DOHH2 (cell line): ENCODE measurements around the gene PIP5K1C.

ENCODE experiments used
- H3F3A ChIP-seq: fragments of 200-600 bp; sonication (generic), shearing (Covaris generic); 2 replicates; pipeline ENCODE4 v1.6.0; 2016; ENCODE audit warnings: antibody characterized with exemption, mild to moderate bottlenecking; ENCODE audit not compliant: control insufficient read depth, insufficient read depth
- H3K27ac ChIP-seq: fragments of 200-600 bp; sonication (generic); 2 replicates; pipeline ENCODE4 v1.5.1; 2014; ENCODE audit warnings: low read depth, mild to moderate bottlenecking, low read length, moderate library complexity
- H3K27me3 ChIP-seq: fragments of 200-600 bp; sonication (generic); 2 replicates; pipeline ENCODE4 v1.6.1; 2014; ENCODE audit warnings: mild to moderate bottlenecking, low read length, mixed read lengths; ENCODE audit not compliant: control insufficient read depth
- H3K36me3 ChIP-seq: fragments of 200-600 bp; sonication (generic); 2 replicates; pipeline ENCODE4 v1.6.1; 2014; ENCODE audit warnings: mild to moderate bottlenecking, low read length, moderate library complexity, mixed read lengths; ENCODE audit not compliant: control insufficient read depth
- H3K4me1 ChIP-seq: fragments of 200-600 bp; sonication (generic); 2 replicates; pipeline ENCODE4 v1.6.1; 2014; ENCODE audit warnings: mild to moderate bottlenecking, low read length, mixed read lengths; ENCODE audit not compliant: control insufficient read depth
- H3K4me2 ChIP-seq: fragments of 200-600 bp; sonication (generic); 2 replicates; pipeline ENCODE4 v1.6.0; 2014; ENCODE audit warnings: mild to moderate bottlenecking, low read length, moderate library complexity
- H3K4me3 ChIP-seq: fragments of 200-600 bp; sonication (generic); 2 replicates; pipeline ENCODE4 v1.5.1; 2014; ENCODE audit warnings: mild to moderate bottlenecking, low read length, mixed read lengths
- H3K79me2 ChIP-seq: fragments of 200-600 bp; sonication (generic); 2 replicates; pipeline ENCODE4 v1.6.1; 2014; ENCODE audit warnings: mild to moderate bottlenecking, low read length, mixed read lengths; ENCODE audit not compliant: control insufficient read depth
- H3K9me2 ChIP-seq: fragments of 200-600 bp; sonication (generic); replicated peaks from 2 replicates; pipeline ENCODE4 v1.6.1; 2014; ENCODE audit warnings: mild to moderate bottlenecking, low read length, mixed read lengths; ENCODE audit not compliant: control insufficient read depth
- H3K9me3 ChIP-seq: fragments of 200-600 bp; sonication (generic); 2 replicates; pipeline ENCODE4 v1.6.1; 2014; ENCODE audit warnings: antibody characterized with exemption, low read length, mixed read lengths; ENCODE audit not compliant: control insufficient read depth, insufficient read depth
- H4K20me1 ChIP-seq: fragments of 200-600 bp; sonication (generic); 2 replicates; pipeline ENCODE4 v1.6.0; 2014; ENCODE audit warnings: low read depth, mild to moderate bottlenecking, antibody characterized with exemption, low read length, moderate library complexity; ENCODE audit not compliant: control insufficient read depth, insufficient read depth
- EZH2phosphoT487 ChIP-seq: fragments of 200-600 bp; sonication (generic); IDR thresholded peaks from 2 replicates; pipeline ENCODE4 v1.6.1; 2017; ENCODE audit warnings: borderline replicate concordance, mild to moderate bottlenecking, antibody characterized with exemption, low read length, moderate library complexity, mixed read lengths
- TF ChIP-seq, protein P1 (sequence below): fragments of 200-600 bp; sonication (generic); IDR thresholded peaks from one replicate; pipeline ENCODE4 v1.5.1; 2014; ENCODE audit warnings: antibody characterized with exemption, mild to moderate bottlenecking, low read depth, low read length; ENCODE audit not compliant: poor library complexity, severe bottlenecking

Gene PIP5K1C

GRCh38 chr19:3696660-3696995 is 3.6 kb downstream of the PIP5K1C start:
- Histone ChIP-seq H3K36me3 (no peaks in the 10 kb centered on the region), H3K9me3 (no peaks in the 10 kb centered on the region), H3K27me3 (no peaks in the 10 kb centered on the region), H3K4me2 (no peak overlapping the region), H3F3A (no peaks in the 10 kb centered on the region), H3K4me1 (peaks cover 16% of the 10 kb centered on the region), H3K79me2 (peaks cover 29% of the 10 kb centered on the region), H4K20me1 (peaks cover 16% of the 10 kb centered on the region), H3K9me2 (no peaks in the 10 kb centered on the region), H3K4me3 (no peak overlapping the region), H3K27ac (no peak overlapping the region)
- TF ChIP-seq, protein P1, sequence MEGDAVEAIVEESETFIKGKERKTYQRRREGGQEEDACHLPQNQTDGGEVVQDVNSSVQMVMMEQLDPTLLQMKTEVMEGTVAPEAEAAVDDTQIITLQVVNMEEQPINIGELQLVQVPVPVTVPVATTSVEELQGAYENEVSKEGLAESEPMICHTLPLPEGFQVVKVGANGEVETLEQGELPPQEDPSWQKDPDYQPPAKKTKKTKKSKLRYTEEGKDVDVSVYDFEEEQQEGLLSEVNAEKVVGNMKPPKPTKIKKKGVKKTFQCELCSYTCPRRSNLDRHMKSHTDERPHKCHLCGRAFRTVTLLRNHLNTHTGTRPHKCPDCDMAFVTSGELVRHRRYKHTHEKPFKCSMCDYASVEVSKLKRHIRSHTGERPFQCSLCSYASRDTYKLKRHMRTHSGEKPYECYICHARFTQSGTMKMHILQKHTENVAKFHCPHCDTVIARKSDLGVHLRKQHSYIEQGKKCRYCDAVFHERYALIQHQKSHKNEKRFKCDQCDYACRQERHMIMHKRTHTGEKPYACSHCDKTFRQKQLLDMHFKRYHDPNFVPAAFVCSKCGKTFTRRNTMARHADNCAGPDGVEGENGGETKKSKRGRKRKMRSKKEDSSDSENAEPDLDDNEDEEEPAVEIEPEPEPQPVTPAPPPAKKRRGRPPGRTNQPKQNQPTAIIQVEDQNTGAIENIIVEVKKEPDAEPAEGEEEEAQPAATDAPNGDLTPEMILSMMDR: no peak
- no peak for TF ChIP-seq EZH2phosphoT487

GRCh38 chr19:3695986-3696659 is 4.1 kb downstream of the PIP5K1C start:
- Histone ChIP-seq H3K9me2 (no peaks in the 10 kb centered on the region), H3K79me2 (peaks cover 29% of the 10 kb centered on the region), H3K36me3 (no peaks in the 10 kb centered on the region), H3K27ac (no peak overlapping the region), H3K4me1 (peaks cover 16% of the 10 kb centered on the region), H3K9me3 (no peaks in the 10 kb centered on the region), H3F3A (no peaks in the 10 kb centered on the region), H3K4me3 (no peak overlapping the region), H4K20me1 (peaks cover 16% of the 10 kb centered on the region), H3K4me2 (no peak overlapping the region), H3K27me3 (no peaks in the 10 kb centered on the region)
- no peak for TF ChIP-seq EZH2phosphoT487
- TF ChIP-seq, protein P1: no peak

GRCh38 chr19:3695124-3695733 is 5.0 kb downstream of the PIP5K1C start:
- H3K4me1 ChIP-seq: peaks cover 13% of the 10 kb centered on the region
- no peak overlapping the region for H3K4me3 ChIP-seq
- no peaks in the 10 kb centered on the region for H3K36me3 ChIP-seq
- no peak overlapping the region for H3K4me2 ChIP-seq
- H4K20me1 ChIP-seq: peaks cover 16% of the 10 kb centered on the region
- H3K79me2 ChIP-seq: peaks cover 29% of the 10 kb centered on the region
- no peaks in the 10 kb centered on the region for H3K9me2 ChIP-seq
- TF ChIP-seq, protein P1: no peak
- TF ChIP-seq EZH2phosphoT487: no peak
- no peaks in the 10 kb centered on the region for H3F3A ChIP-seq
- no peaks in the 10 kb centered on the region for H3K9me3 ChIP-seq
- no peak overlapping the region for H3K27ac ChIP-seq
- no peaks in the 10 kb centered on the region for H3K27me3 ChIP-seq
